ENCODE measurements around the gene GADD45GIP1. TPM values are rescaled to one million over a fixed set of nuclear protein-coding genes. Genes with fewer than 3 reads are reported as not detected.

GADD45GIP1 gene
- total RNA-seq, 5 donors from 2014 or later (not counting 1 experiment from before 2014, with no cell fraction given), result 6.2 to 22.6 (median 20.1) TPM

DNA sequence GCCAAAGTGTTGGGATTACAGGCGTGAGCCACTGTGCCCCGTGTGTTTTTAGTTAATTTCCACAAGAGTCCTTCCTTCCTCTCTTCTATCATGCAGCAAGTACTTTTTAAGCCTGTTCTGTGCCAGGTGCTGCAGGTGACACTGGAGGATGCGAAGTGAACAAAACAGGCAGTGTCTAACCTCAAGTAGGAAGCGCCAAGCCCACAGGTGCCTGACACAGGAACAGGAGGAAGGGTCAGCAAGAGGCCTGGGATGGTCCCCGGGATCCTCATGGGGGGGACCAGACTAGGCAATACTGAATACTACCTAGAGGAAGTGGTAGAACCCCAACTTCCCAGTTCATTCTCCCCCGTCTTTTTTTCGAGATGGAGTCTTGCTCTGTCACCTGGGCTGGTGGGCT is 20.4 kb downstream of the GADD45GIP1 start:
- Mint-ChIP-seq H3K9me3 (no peaks in the 10 kb centered on the region), H3K4me1 (peaks cover 65% of the 10 kb centered on the region in 3 donors), H3K4me3 (peak overlapping the region in 1 of 3 donors; percentile 99), H3K27ac (peak overlapping the region; percentile 4 to 55), H3K36me3 (peaks cover 22% of the 10 kb centered on the region), H3K27me3 (no peaks in the 10 kb centered on the region)
- Histone ChIP-seq H3K36me3 (ENCODE audit: control insufficient read depth in 2 of 2, extremely low read depth in 1 of 2, insufficient read depth in 1 of 2, low read length in 1 of 2) (peaks cover 7 to 23% of the 10 kb centered on the region in 2 donors), H3K27me3 (replicated peaks in 1 of 2; ENCODE audit: control insufficient read depth in 2 of 2, extremely low read depth in 1 of 2, insufficient read depth in 2 of 2, low read length in 1 of 2) (no peaks in the 10 kb centered on the region), H3K4me3 (ENCODE audit: control insufficient read depth in 1 of 2, extremely low read depth in 1 of 2, low read length in 1 of 2) (no peak overlapping the region), H3K4me1 (ENCODE audit: control insufficient read depth in 1 of 2, extremely low read depth in 1 of 2, insufficient read depth in 2 of 2, low read length in 2 of 2) (peaks cover 33 to 69% of the 10 kb centered on the region in 2 experiments), H3K9me3 (no peaks in the 10 kb centered on the region), H3K27ac (ENCODE audit: low read length) (no peak overlapping the region)
- 70% methylated on average over 2 of the region's 7 CpGs for WGBS (ENCODE audit: insufficient coverage)
- ChIA-PET CTCF (no interaction called here), POLR2A (no interaction called here)
- no peak for ATAC-seq (replicated peaks in 1 of 4)
- DNase-seq, result no peak

DNA sequence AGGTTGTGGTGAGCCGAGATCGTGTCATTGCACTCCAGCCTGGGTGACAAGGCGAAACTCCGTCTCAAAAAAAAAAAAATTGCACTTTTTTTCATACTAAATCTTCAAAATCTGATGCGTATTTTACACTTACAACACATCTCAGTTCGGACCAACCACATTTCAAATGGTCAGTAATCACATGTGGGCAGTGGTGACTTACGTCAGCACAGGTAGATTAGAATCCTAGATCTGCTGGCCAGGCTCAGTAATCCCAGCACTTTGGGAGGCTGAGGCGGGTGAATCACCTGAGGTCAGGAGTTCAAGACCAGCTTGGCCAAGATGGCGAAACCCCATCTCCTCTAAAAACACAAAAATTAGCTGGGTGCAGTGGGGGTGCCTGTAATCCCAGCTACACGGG is 22.0 kb downstream of the GADD45GIP1 start:
- Histone ChIP-seq H3K4me1 (ENCODE audit: control insufficient read depth in 1 of 2, extremely low read depth in 1 of 2, insufficient read depth in 2 of 2, low read length in 2 of 2) (peaks cover 31 to 56% of the 10 kb centered on the region in 2 experiments), H3K9me3 (no peaks in the 10 kb centered on the region), H3K4me3 (ENCODE audit: control insufficient read depth in 1 of 2, extremely low read depth in 1 of 2, low read length in 1 of 2) (no peak overlapping the region), H3K27me3 (replicated peaks in 1 of 2; ENCODE audit: control insufficient read depth in 2 of 2, extremely low read depth in 1 of 2, insufficient read depth in 2 of 2, low read length in 1 of 2) (no peaks in the 10 kb centered on the region), H3K36me3 (ENCODE audit: control insufficient read depth in 2 of 2, extremely low read depth in 1 of 2, insufficient read depth in 1 of 2, low read length in 1 of 2) (peaks cover 5 to 18% of the 10 kb centered on the region in 2 donors), H3K27ac (ENCODE audit: low read length) (no peak overlapping the region)
- H3K9me3 Mint-ChIP-seq, result no peaks in the 10 kb centered on the region
- ATAC-seq (replicated peaks in 1 of 4) (no peak), DNase-seq (no peak)
- ChIA-PET CTCF (interaction anchor here in 1 of 2 donors (0.7 kb wide), 1 partner anchor 253 kb away, joined by 3 read pairs; the partner anchor contains the start of gene DHPS), POLR2A (no interaction called here)
- no peaks in the 10 kb centered on the region for H3K27me3 Mint-ChIP-seq
- H3K36me3 Mint-ChIP-seq, result peaks cover 13% of the 10 kb centered on the region
- H3K4me1 Mint-ChIP-seq, result peaks cover 52 to 55% (median 55%) of the 10 kb centered on the region in 3 donors
- WGBS (ENCODE audit: insufficient coverage), result 98% methylated on average over 5 of the region's 10 CpGs
- H3K27ac Mint-ChIP-seq, result no peak overlapping the region
- no peak overlapping the region for H3K4me3 Mint-ChIP-seq

DNA sequence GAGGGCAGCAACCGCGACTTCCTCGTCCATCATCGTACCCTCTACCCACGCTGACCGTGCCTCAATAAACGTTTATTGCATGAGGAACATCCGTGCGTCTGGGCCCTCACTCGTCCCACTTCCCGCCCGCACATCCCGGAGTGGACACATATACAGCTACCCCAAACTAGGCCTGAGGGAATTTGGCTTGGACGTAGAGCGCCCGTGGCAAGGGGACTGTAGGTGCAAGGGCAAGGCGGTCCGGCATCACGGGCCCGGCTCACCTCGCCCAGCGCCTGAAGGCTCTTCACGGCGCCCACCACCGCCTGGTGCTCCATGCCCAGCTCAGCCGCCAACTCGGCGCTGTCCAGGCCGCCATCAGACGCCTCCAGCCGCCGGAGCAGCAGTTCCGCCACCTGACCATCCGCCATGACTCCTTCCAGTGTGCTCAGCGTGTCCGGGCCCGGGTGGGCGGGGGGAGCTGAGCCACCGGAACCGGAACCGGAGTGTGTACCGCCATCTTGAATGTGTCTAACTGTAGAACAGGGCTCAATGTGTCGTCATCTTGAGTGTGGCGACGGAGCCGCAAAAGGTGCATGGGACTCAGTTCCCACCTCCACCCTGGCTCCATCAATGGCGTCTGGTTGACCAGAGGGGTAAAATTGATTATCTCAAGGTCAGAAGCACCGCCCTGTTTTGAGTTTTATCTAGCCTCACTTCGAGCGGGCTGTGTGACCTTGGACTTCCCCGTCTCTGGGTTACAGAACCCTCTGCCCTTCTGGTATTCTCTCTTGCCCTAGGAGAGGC is 23.5 kb downstream of the GADD45GIP1 start, which contains the start of gene FARSA:
FARSA (minus strand) TSS at position 425 of the 786 bp plus-strand sequence; CDS start at position 410, 15 bp downstream.
- 6% methylated on average over 43 of the region's 51 CpGs for WGBS (ENCODE audit: insufficient coverage)
- H3K27ac ChIP-seq (ENCODE audit: low read length), result peak within 1 kb of the TSS; percentile 52
- peaks cover 10% of the 10 kb centered on the region for H3K36me3 Mint-ChIP-seq
- H3K4me3 Mint-ChIP-seq, result peak within 1 kb of the TSS; percentile 95 to 99 (median 98)
- no peaks in the 10 kb centered on the region for H3K27me3 Mint-ChIP-seq
- H3K9me3 Mint-ChIP-seq, result no peaks in the 10 kb centered on the region
- peaks cover 6 to 25% of the 10 kb centered on the region in 2 donors for H3K36me3 ChIP-seq (ENCODE audit: control insufficient read depth in 2 of 2, extremely low read depth in 1 of 2, insufficient read depth in 1 of 2, low read length in 1 of 2)
- H3K9me3 ChIP-seq, result no peaks in the 10 kb centered on the region
- CTCF ChIA-PET, result interaction anchor here (0.6 to 1.6 kb wide), 6 partner anchors 8 to 48 kb away, joined by 3 to 6 read pairs (median 4); partner anchors contain the start of gene GCDH (in 1 of the 2)
- ATAC-seq (replicated peaks in 1 of 4) (peak; percentile 55 to 67 (median 65)), DNase-seq (peak; percentile 71 to 92 (median 82))
- H3K4me1 Mint-ChIP-seq, result peaks cover 39 to 44% (median 39%) of the 10 kb centered on the region in 3 donors
- no peaks in the 10 kb centered on the region for H3K27me3 ChIP-seq (replicated peaks in 1 of 2; ENCODE audit: control insufficient read depth in 2 of 2, extremely low read depth in 1 of 2, insufficient read depth in 2 of 2, low read length in 1 of 2)
- POLR2A ChIA-PET, result interaction anchor here in 1 of 2 donors (0.6 to 1.1 kb wide), 3 partner anchors 9 to 255 kb away, joined by 3 to 6 read pairs (median 4); no protein-coding TSS in a partner anchor
- H3K4me1 ChIP-seq (ENCODE audit: control insufficient read depth in 1 of 2, extremely low read depth in 1 of 2, insufficient read depth in 2 of 2, low read length in 2 of 2), result peaks cover 23 to 44% of the 10 kb centered on the region in 2 experiments
- H3K27ac Mint-ChIP-seq, result peak within 1 kb of the TSS; percentile 87 to 89
- H3K4me3 ChIP-seq (ENCODE audit: control insufficient read depth in 1 of 2, extremely low read depth in 1 of 2, low read length in 1 of 2), result peak within 1 kb of the TSS; percentile 86 to 96

DNA sequence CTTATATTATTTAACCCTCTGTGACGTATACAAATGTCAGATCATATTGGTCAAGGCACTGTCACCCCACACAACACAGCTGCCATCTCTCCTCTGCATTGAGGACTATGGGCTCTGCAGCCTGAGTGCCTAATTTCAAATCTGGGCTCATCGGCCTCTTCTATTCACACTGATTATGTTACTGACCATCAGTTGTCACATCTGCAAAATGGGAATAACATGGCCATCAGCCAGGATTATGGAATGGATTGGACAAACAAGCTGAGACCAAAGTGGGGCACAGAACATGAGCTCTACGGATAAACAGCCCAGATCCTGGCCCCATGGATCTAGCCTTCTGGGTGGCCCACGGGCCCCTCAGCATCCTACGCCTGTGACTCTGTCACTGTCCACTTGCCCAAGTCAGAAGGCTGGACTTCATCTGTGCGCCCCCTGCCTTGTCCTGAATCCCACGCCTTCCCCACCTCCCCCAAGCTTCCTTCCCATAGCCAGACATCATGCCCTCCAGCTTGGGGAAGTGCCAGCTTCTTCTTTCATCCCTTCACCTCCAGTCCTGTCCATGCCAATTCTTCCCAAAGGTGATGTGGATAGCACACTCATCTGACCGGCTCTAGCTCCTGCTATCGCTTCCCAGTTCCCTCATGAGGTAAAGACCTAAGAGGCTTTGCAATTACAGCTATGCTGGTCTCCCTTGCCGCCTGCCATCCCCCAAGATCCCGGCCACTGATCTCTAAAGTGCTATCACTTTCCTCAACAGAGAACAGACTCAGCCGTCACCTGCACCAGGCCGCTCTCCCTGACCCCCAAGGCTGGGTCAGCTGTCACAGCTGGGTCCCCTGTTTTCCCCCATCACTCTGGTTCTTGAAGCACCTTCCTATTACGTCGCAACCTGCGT is 24.4 kb downstream of the GADD45GIP1 start:
- POLR2A ChIA-PET, result interaction anchor here in 1 of 2 donors (0.6 to 1.1 kb wide), 2 partner anchors 10 to 254 kb away, joined by 4 to 6 read pairs; no protein-coding TSS in a partner anchor
- no peaks in the 10 kb centered on the region for H3K27me3 ChIP-seq (replicated peaks in 1 of 2; ENCODE audit: control insufficient read depth in 2 of 2, extremely low read depth in 1 of 2, insufficient read depth in 2 of 2, low read length in 1 of 2)
- H3K36me3 ChIP-seq (ENCODE audit: control insufficient read depth in 2 of 2, extremely low read depth in 1 of 2, insufficient read depth in 1 of 2, low read length in 1 of 2), result peaks cover 6 to 31% of the 10 kb centered on the region in 2 donors
- H3K9me3 ChIP-seq, result no peaks in the 10 kb centered on the region
- H3K4me3 ChIP-seq (ENCODE audit: control insufficient read depth in 1 of 2, extremely low read depth in 1 of 2, low read length in 1 of 2), result peak overlapping the region; percentile 86 to 96
- Mint-ChIP-seq H3K9me3 (no peaks in the 10 kb centered on the region), H3K4me1 (peaks cover 33 to 36% (median 33%) of the 10 kb centered on the region in 3 donors), H3K36me3 (peaks cover 15% of the 10 kb centered on the region), H3K27ac (peak overlapping the region; percentile 77 to 89), H3K4me3 (peak overlapping the region; percentile 95 to 99 (median 98)), H3K27me3 (no peaks in the 10 kb centered on the region)
- CTCF ChIA-PET, result interaction anchor here (1.0 to 1.6 kb wide), 4 partner anchors 28 to 47 kb away, joined by 4 to 6 read pairs (median 4); no protein-coding TSS in a partner anchor
- no peak for DNase-seq
- H3K27ac ChIP-seq (ENCODE audit: low read length), result peak overlapping the region; percentile 52
- 24% methylated on average over 14 of the region's 16 CpGs for WGBS (ENCODE audit: insufficient coverage)
- peak in 1 of 4 experiments; percentile 4 for ATAC-seq (replicated peaks in 1 of 4)
- H3K4me1 ChIP-seq (ENCODE audit: control insufficient read depth in 1 of 2, extremely low read depth in 1 of 2, insufficient read depth in 2 of 2, low read length in 2 of 2), result peaks cover 20 to 39% of the 10 kb centered on the region in 2 experiments

DNA sequence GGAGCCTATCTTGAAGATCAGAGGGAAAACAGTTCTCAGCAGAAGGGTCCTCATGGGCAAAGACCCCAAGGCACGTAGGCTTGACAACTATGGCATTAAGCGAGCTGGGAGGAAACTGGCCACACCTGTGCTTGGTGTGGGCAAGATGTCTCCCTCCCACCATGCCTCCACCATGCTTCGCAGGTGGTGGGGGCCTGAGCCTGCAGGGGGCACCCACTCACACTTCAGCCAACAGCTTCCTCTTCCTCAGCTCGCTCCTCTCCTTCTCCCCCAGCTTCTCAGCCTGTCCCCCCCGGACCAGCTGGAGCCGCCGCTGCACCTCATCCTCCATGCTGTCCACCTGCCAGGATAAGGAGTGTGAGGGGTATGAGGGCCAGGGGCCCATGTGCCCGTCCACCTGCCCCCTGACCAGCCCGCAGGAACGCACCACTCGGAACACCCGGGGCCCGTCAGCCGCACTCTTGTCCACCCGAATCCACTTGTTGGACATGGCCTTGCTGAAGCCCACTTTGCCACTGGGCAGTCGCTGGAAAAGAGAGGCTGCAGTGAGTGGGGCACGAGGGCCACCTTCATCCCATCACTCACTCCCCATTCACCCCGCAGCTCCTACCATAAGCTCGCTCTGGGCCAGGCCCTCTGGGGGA is 26.9 kb downstream of the GADD45GIP1 start:
- 89% methylated on average over 14 of the region's 19 CpGs for WGBS (ENCODE audit: insufficient coverage)
- ATAC-seq (replicated peaks in 1 of 4), result no peak
- H3K27ac ChIP-seq (ENCODE audit: low read length), result no peak overlapping the region
- H3K36me3 ChIP-seq (ENCODE audit: control insufficient read depth in 2 of 2, extremely low read depth in 1 of 2, insufficient read depth in 1 of 2, low read length in 1 of 2), result peaks cover 9 to 49% of the 10 kb centered on the region in 2 donors
- ChIA-PET POLR2A (no interaction called here), CTCF (no interaction called here)
- peaks cover 19 to 26% (median 24%) of the 10 kb centered on the region in 3 donors for H3K4me1 Mint-ChIP-seq
- peaks cover 25% of the 10 kb centered on the region for H3K36me3 Mint-ChIP-seq
- no peak overlapping the region for H3K4me3 ChIP-seq (ENCODE audit: control insufficient read depth in 1 of 2, extremely low read depth in 1 of 2, low read length in 1 of 2)
- H3K27me3 Mint-ChIP-seq, result no peaks in the 10 kb centered on the region
- H3K9me3 Mint-ChIP-seq, result no peaks in the 10 kb centered on the region
- DNase-seq, result no peak
- H3K27me3 ChIP-seq (replicated peaks in 1 of 2; ENCODE audit: control insufficient read depth in 2 of 2, extremely low read depth in 1 of 2, insufficient read depth in 2 of 2, low read length in 1 of 2), result no peaks in the 10 kb centered on the region
- H3K4me3 Mint-ChIP-seq, result no peak overlapping the region
- no peak overlapping the region for H3K27ac Mint-ChIP-seq
- no peaks in the 10 kb centered on the region for H3K9me3 ChIP-seq
- H3K4me1 ChIP-seq (ENCODE audit: control insufficient read depth in 1 of 2, extremely low read depth in 1 of 2, insufficient read depth in 2 of 2, low read length in 2 of 2), result peaks cover 6 to 23% of the 10 kb centered on the region in 2 experiments

All from T-cell (primary cell).